ENCODE data around the gene LRRN4. TPM values are rescaled to one million over a fixed set of nuclear protein-coding genes. Genes with fewer than 3 reads are reported as not detected.

Gene LRRN4
- total RNA-seq, 1 donor from 2014 or later: 5.6 TPM

GRCh38 chr20:6095409-6095808, 41.5 kb upstream of the LRRN4 start:
- Mint-ChIP-seq H3K27ac (no peak overlapping the region), H3K4me1 (ENCODE audit: low read depth) (no peaks in the 10 kb centered on the region)
- no peak for DNase-seq (ENCODE audit: low spot score, unreplicated experiment)

DNA sequence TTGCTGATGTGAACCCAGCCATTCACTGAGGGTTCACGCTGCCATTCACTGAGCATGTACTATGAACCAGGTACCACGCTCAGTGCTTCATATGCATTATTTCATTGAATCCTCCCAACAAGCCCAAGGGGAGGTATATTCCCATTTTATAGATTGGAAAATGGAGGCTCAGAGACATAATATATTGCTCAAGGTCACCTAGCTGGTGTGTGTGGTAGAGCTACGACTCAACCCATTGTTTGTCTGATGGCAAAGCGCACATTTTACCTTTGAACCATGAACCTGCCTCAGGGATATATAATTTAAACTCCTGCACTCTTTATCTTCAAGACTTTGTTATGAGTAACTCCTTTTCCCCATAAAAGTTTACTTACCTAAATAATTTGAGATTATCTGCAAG, 40.7 kb upstream of the LRRN4 start:
- Mint-ChIP-seq H3K27ac (no peak overlapping the region), H3K36me3 (ENCODE audit: insufficient read depth) (peaks cover 1% of the 10 kb centered on the region), H3K4me3 (ENCODE audit: low read depth) (no peak overlapping the region), H3K9me3 (ENCODE audit: low read depth) (no peaks in the 10 kb centered on the region), H3K27me3 (no peaks in the 10 kb centered on the region), H3K4me1 (ENCODE audit: low read depth) (no peaks in the 10 kb centered on the region)
- no peak for TF ChIP-seq CTCF (IDR thresholded peaks at IDR 0.05; ENCODE audit: unreplicated experiment)
- DNase-seq (ENCODE audit: low spot score, unreplicated experiment): no peak

More at GRCh38 chr20:6095409-6095808, 41.5 kb upstream of the LRRN4 start:
- no peak overlapping the region for H3K4me3 Mint-ChIP-seq (ENCODE audit: low read depth)
- TF ChIP-seq CTCF (IDR thresholded peaks at IDR 0.05; ENCODE audit: unreplicated experiment): no peak
- no peaks in the 10 kb centered on the region for H3K27me3 Mint-ChIP-seq
- peaks cover 1% of the 10 kb centered on the region for H3K36me3 Mint-ChIP-seq (ENCODE audit: insufficient read depth)
- no peaks in the 10 kb centered on the region for H3K9me3 Mint-ChIP-seq (ENCODE audit: low read depth)

- Mint-ChIP-seq H3K27ac (no peak overlapping the region), H3K4me3 (ENCODE audit: low read depth) (no peak overlapping the region), H3K27me3 (no peaks in the 10 kb centered on the region), H3K9me3 (ENCODE audit: low read depth) (no peaks in the 10 kb centered on the region), H3K36me3 (ENCODE audit: insufficient read depth) (peaks cover 1% of the 10 kb centered on the region), H3K4me1 (ENCODE audit: low read depth) (no peaks in the 10 kb centered on the region)
- DNase-seq (ENCODE audit: low spot score, unreplicated experiment): no peak
- no peak for TF ChIP-seq CTCF (IDR thresholded peaks at IDR 0.05; ENCODE audit: unreplicated experiment)
Observed at GRCh38 chr20:6094063-6094462, 40.2 kb upstream of the LRRN4 start.

DNA sequence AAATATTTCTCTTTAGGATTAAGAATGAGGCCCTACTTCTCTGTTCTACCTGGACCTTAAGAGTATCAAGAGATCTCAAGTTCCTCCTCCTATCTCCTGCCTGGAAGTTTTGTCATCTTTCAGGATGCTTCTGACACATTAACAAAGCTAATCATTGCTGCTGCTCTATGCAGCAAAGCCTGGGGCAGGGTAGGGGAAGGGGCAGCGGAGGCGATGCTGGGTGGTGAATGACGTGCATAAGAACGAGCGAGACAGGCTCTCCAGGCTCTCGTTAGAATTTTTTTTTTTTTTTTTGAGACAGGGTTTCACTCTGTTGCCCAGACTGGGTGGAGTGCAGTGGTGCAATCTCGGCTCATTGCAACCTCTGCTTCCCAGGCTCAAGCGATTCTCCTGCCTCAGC, 37.8 kb upstream of the LRRN4 start:
- Mint-ChIP-seq H3K9me3 (ENCODE audit: low read depth) (no peaks in the 10 kb centered on the region), H3K4me3 (ENCODE audit: low read depth) (no peak overlapping the region), H3K36me3 (ENCODE audit: insufficient read depth) (peaks cover 2% of the 10 kb centered on the region), H3K27ac (no peak overlapping the region), H3K27me3 (no peaks in the 10 kb centered on the region), H3K4me1 (ENCODE audit: low read depth) (no peaks in the 10 kb centered on the region)
- no peak for DNase-seq (ENCODE audit: low spot score, unreplicated experiment)
- no peak for TF ChIP-seq CTCF (IDR thresholded peaks at IDR 0.05; ENCODE audit: unreplicated experiment)

GRCh38 chr20:6086868-6087267, 33.0 kb upstream of the LRRN4 start:
- Mint-ChIP-seq H3K9me3 (ENCODE audit: low read depth) (no peaks in the 10 kb centered on the region), H3K4me1 (ENCODE audit: low read depth) (no peaks in the 10 kb centered on the region), H3K27me3 (no peaks in the 10 kb centered on the region), H3K27ac (no peak overlapping the region), H3K36me3 (ENCODE audit: insufficient read depth) (peaks cover 15% of the 10 kb centered on the region), H3K4me3 (ENCODE audit: low read depth) (no peak overlapping the region)
- TF ChIP-seq CTCF (IDR thresholded peaks at IDR 0.05; ENCODE audit: unreplicated experiment): no peak
- DNase-seq (ENCODE audit: low spot score, unreplicated experiment): no peak
